Muscle of leg (tissue), 16 donors: ENCODE results near the gene RASGRP2. TPM values are rescaled to one million over a fixed set of nuclear protein-coding genes. Genes with fewer than 3 reads are reported as not detected.
A peak's percentile ranks its signal among the peaks of the same experiment; 100 is the strongest.

Experiments used
- DNase-seq: peaks from one replicate; pipeline ENCODE4 v3.0.0; 2013
- H3K27ac ChIP-seq: one replicate; pipeline ENCODE4 v1.5.1; 2013; ENCODE audit warnings: mild to moderate bottlenecking, low read length, control low read depth
- H3K27me3 ChIP-seq: one replicate; pipeline ENCODE4 v1.6.1; 2013; ENCODE audit warnings: low read length; ENCODE audit not compliant: control insufficient read depth, insufficient read depth
- H3K36me3 ChIP-seq: one replicate; pipeline ENCODE4 v1.6.1; 2013; ENCODE audit warnings: low read length; ENCODE audit not compliant: control insufficient read depth, insufficient read depth
- H3K4me1 ChIP-seq: one replicate; pipeline ENCODE4 v1.6.1; 2013; ENCODE audit warnings: low read length; ENCODE audit not compliant: control insufficient read depth, insufficient read depth
- H3K4me3 ChIP-seq: one replicate; pipeline ENCODE4 v1.5.1; 2013; ENCODE audit warnings: low read length, control low read depth
- H3K9me3 ChIP-seq: replicated peaks from 2 replicates; pipeline ENCODE4 v1.6.1; 2013; ENCODE audit warnings: low read depth, low read length; ENCODE audit not compliant: control insufficient read depth
- WGBS: methylation state at CpG from one replicate; pipeline ENCODE4 v1.1.5; 2013; ENCODE audit warnings: missing lambda C conversion rate; ENCODE audit not compliant: insufficient coverage; 5-methylcytosine and 5-hydroxymethylcytosine counted together
- long read RNA-seq, 11 donors: transcript quantifications; one replicate each; lab custom pipeline, GENCODE V29; 2026
- polyA plus RNA-seq, 8 donors: library from polyadenylated mRNA; unstranded; fragments of 120-200 nt; gene quantifications; one replicate each; pipeline versions ENCODE4 v1.2.1 to v1.2.3, GENCODE V29; 2013; ENCODE audit warnings: inconsistent platforms in 1 of 8, low replicate concordance in 1 of 8; ENCODE audit not compliant: insufficient read length in 8 of 8, insufficient read depth in 1 of 8
- total RNA-seq: library from RNA; stranded (reverse); fragments of 120-200 nt; gene quantifications from one replicate; pipeline ENCODE4 v1.2.4, GENCODE V29; 2013

RASGRP2 gene
- 19.8 TPM for total RNA-seq
- 10 to 100 TPM; 15.4 to 45.9 (median 35.8) TPM for polyA plus RNA-seq
- long read RNA-seq, donor 1, transcript RASGRP2-204 (5 exons, 642 nt), result major isoform, 5 of 8 reads
- long read RNA-seq, donor 1, partial matches to known transcripts, result 0 of 8 reads
- long read RNA-seq, donor 1, other reads (novel, unspliced or antisense), result 0 of 8 reads
- long read RNA-seq, donor 2, partial matches to known transcripts, result 0 of 1 reads
- long read RNA-seq, donor 2, other reads (novel, unspliced or antisense), result 0 of 1 reads
- long read RNA-seq, donor 3, transcript RASGRP2-210 (4 exons, 2,174 nt), result minor isoform, 7 of 29 reads
- long read RNA-seq, donor 3, transcript RASGRP2-205 (5 exons, 583 nt), result minor isoform, 5 of 29 reads
- long read RNA-seq, donor 3, transcript RASGRP2-204 (5 exons, 642 nt), result major isoform, 10 of 29 reads
- long read RNA-seq, donor 3, transcript RASGRP2-203 (5 exons, 667 nt), result minor isoform, 5 of 29 reads
- long read RNA-seq, donor 3, partial matches to known transcripts, result 0 of 29 reads
- long read RNA-seq, donor 3, other reads (novel, unspliced or antisense), result 0 of 29 reads
- long read RNA-seq, donor 4, transcript RASGRP2-204 (5 exons, 642 nt), result major isoform, 9 of 11 reads
- long read RNA-seq, donor 4, partial matches to known transcripts, result 0 of 11 reads
- long read RNA-seq, donor 4, other reads (novel, unspliced or antisense), result 0 of 11 reads
- long read RNA-seq, donor 5, transcript RASGRP2-205 (5 exons, 583 nt), result major isoform, 6 of 13 reads
- long read RNA-seq, donor 5, partial matches to known transcripts, result 0 of 13 reads
- long read RNA-seq, donor 5, other reads (novel, unspliced or antisense), result 0 of 13 reads
- long read RNA-seq, donor 6, transcript RASGRP2-203 (5 exons, 667 nt), result minor isoform, 5 of 50 reads
- long read RNA-seq, donor 6, transcript RASGRP2-204 (5 exons, 642 nt), result major isoform, 22 of 50 reads
- long read RNA-seq, donor 6, transcript RASGRP2-210 (4 exons, 2,174 nt), result minor isoform, 10 of 50 reads
- long read RNA-seq, donor 6, transcript RASGRP2-205 (5 exons, 583 nt), result minor isoform, 10 of 50 reads
- long read RNA-seq, donor 6, partial matches to known transcripts, result 0 of 50 reads
- long read RNA-seq, donor 6, other reads (novel, unspliced or antisense), result 0 of 50 reads
- long read RNA-seq, donor 7, transcript RASGRP2-204 (5 exons, 642 nt), result major isoform, 6 of 11 reads
- long read RNA-seq, donor 7, partial matches to known transcripts, result 0 of 11 reads
- long read RNA-seq, donor 7, other reads (novel, unspliced or antisense), result 0 of 11 reads
- long read RNA-seq, donor 8, transcript RASGRP2-204 (5 exons, 642 nt), result major isoform, 7 of 20 reads
- long read RNA-seq, donor 8, partial matches to known transcripts, result 5 of 20 reads
- long read RNA-seq, donor 8, other reads (novel, unspliced or antisense), result 0 of 20 reads
- long read RNA-seq, donor 9, transcript RASGRP2-205 (5 exons, 583 nt), result major isoform, 6 of 12 reads
- long read RNA-seq, donor 9, partial matches to known transcripts, result 0 of 12 reads
- long read RNA-seq, donor 9, other reads (novel, unspliced or antisense), result 0 of 12 reads
- long read RNA-seq, donor 10, transcript RASGRP2-204 (5 exons, 642 nt), result major isoform, 12 of 23 reads
- long read RNA-seq, donor 10, partial matches to known transcripts, result 0 of 23 reads
- long read RNA-seq, donor 10, other reads (novel, unspliced or antisense), result 0 of 23 reads
- long read RNA-seq, donor 11, transcript RASGRP2-205 (5 exons, 583 nt), result major isoform, 5 of 14 reads
- long read RNA-seq, donor 11, partial matches to known transcripts, result 0 of 14 reads
- long read RNA-seq, donor 11, other reads (novel, unspliced or antisense), result 0 of 14 reads

DNA sequence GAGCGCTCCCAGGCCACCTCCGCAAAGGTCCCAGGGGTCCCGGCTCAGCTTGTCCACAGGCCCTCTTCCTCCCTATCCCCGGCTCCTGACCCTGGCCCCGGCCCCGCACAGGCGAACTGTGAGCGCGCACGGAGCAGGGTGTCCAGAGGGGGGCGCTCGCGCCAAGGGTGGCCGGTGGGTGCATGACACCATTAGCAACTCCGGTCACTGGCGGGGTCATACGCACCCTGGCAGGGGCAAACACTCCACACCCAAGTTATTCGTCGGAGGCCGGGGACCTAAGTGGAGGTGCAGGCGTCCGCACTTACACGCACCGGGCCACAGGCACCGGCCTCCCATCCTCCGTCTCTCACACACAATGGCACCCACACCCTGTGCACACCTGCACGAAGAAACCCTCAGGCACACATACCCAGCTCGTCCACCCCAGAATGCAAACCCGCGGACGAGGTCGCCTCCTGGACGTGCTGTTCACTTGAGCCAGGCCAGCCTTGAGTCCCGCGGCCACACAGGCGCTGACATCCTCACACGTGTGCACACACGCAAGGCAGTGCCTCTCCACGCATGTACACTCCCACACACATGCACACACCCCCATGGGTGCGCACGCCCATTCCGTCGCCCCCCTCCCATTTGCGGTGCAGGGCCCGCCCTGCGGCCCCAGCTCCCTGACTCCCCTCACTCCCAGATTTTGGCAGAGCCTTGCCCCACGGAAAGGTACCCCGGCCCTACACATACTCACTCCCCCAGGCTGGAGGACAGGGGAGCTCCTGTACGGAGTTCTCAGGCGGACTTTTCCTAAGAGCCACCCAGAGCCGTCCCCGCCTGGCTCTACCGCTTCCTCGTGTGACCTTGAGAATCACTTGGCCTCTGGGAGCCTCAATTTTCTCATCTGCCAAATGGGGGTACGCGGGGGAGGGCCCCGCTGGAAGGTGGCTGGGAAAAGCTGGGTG, at the start of gene RASGRP2:
Gene RASGRP2 (minus strand): TSS at position 552 of the 953 bp plus-strand sequence. CDS start 1,276 bp downstream, outside the sequence.
- peaks cover 59% of the 10 kb centered on the region for H3K27me3 ChIP-seq
- H3K27ac ChIP-seq, result peak within 1 kb of the TSS; percentile 65
- H3K4me3 ChIP-seq, result peak within 1 kb of the TSS; percentile 49
- DNase-seq, result peak; percentile 62
- peaks cover 48% of the 10 kb centered on the region for H3K4me1 ChIP-seq
- no peaks in the 10 kb centered on the region for H3K9me3 ChIP-seq
- no peaks in the 10 kb centered on the region for H3K36me3 ChIP-seq
- 1% methylated on average over 51 of the region's 57 CpGs for WGBS

DNA sequence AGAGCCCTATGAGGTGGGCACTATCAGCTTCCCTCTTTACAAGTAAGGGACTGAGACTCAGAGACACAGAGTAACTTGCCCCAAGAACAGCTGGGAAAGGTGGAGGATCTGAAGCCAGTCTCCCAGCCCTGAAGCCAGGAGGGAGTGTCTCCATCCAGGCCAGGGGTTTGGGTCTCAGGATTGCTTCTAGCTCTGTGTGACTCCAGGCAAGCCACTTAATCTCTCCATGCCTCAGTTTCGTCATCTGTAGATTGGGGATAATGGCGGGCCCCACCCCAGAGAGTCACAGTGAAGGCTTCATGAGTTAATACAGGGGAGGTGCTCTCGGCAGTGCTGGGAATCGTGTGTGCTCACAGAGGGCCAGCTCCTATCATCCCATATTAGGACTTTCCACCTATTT, 48.5 kb upstream of the RASGRP2 start:
- H3K36me3 ChIP-seq, result peaks cover 29% of the 10 kb centered on the region
- no peak overlapping the region for H3K4me3 ChIP-seq
- DNase-seq, result no peak
- 100% methylated on average over 2 of the region's 4 CpGs for WGBS
- no peaks in the 10 kb centered on the region for H3K9me3 ChIP-seq
- peak overlapping the region; percentile 7 for H3K27ac ChIP-seq
- no peaks in the 10 kb centered on the region for H3K27me3 ChIP-seq
- H3K4me1 ChIP-seq, result peaks cover 17% of the 10 kb centered on the region

DNA sequence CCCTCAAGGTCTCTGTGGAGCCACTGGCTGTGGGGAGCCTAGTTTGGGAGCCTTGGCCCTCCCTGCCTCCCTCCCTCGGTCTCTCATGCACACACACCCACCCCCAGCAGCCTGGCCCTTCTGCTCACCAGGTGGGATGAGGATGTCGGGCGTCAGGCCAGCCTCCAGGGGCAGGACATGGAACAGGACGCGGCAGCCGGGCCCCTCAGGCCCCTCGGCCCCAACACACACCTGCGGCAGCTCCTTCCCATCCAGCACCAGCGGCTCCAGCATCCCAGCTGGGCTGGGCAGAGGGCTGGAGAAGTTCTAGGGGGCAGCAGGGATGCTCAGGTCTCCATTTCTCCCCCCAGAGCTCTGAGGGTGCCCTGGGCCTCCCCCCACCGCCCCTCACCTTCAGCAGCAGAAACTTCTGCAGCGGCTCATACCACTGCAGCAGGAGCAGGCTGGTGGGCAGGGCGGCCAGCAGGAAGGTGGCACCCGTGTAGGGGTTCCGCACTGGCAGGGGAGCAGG, 47.9 kb upstream of the RASGRP2 start:
- H3K27me3 ChIP-seq, result no peaks in the 10 kb centered on the region
- no peak overlapping the region for H3K27ac ChIP-seq
- no peak overlapping the region for H3K4me3 ChIP-seq
- peaks cover 23% of the 10 kb centered on the region for H3K36me3 ChIP-seq
- peaks cover 18% of the 10 kb centered on the region for H3K4me1 ChIP-seq
- DNase-seq, result no peak
- no peaks in the 10 kb centered on the region for H3K9me3 ChIP-seq
- WGBS, result 77% methylated on average over 7 of the region's 14 CpGs

DNA sequence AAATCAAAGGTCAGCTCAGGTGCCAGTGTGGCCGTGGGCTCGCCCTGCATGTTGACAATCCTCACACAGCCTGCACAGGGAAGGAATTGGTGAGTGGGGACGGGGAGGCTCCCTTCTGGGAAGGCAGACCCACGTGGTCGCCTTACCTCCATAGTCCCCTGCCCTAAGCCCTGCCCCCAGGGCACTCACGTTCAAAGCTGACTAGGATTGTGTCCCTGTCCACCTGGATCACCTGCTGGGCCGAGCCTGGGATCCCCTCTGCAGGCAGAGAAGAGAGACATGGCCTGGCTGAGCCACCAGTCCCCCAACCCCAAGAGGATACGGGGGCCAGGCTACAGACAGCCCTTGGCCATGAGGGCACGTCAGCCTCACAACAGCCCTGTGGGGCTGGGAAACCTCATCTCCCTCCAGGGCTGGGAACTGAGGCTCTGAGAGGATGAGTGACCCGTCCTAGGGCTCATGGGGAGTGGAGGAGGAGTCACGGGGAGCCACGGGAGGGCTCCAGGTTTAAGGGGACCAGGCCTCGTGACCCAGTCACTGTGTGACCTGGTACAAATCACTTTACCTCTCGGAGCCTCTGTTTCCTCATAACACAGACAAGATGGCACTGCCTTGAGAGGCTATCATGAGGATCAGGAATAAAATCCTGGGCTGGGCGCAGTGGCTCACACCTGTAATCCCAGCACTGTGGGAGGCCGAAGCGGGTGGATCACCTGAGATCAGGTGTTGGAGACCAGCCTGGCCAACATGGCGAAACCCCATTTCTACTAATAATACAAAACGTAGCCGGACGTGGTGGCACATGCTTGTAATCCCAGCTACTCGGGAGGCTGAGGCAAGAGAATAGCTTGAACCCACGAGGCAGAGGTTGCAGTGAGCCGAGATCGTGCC, 46.5 kb upstream of the RASGRP2 start:
- no peak for DNase-seq

DNA sequence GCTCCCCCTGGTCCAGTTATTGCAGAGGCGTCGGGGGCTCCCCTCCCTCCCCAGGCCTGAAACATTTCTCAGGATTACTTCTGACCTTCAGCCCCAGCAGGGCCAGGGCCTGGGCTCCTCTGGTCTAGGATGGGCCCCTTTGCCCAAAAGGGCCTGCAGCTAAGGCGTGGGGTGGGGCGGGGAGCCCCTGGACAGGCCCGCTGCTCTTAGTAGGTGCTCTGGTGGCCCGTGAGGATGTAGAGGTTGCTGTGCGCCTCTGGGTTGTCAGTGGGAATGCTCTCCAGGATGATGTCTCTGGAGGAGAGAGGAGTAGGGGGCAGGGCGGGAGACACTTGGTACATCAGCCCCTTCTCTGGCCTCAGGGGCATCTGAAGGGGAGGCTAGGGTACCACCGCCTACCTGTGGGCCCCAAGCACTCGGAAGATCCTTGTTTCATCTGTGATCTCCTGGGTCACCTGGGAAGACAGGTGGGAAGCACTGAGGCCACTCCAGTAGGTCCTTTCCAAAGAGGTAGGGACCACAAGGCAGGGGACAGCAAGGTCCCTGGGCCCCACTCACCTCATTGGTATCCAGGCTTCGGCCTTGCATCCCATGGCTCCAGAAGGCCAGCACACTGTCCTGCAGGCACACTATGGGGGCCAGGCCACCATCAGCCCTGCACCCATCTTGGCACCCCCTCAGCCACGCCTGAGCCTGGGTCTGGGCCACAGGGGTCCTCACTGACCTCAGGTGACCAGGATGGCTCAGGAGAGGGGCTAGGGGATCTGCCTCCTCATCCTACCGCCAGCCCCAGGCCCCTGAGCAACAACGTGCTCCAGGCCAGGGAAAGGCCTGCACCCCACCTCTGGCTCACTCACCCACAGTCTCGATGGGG, 45.6 kb upstream of the RASGRP2 start:
- no peak for DNase-seq

More for the DNA sequence above, 46.5 kb upstream of the RASGRP2 start:
- Histone ChIP-seq H3K27me3 (no peaks in the 10 kb centered on the region), H3K27ac (no peak overlapping the region), H3K4me3 (no peak overlapping the region), H3K9me3 (no peaks in the 10 kb centered on the region), H3K36me3 (peaks cover 19% of the 10 kb centered on the region), H3K4me1 (peaks cover 18% of the 10 kb centered on the region)
- WGBS, result 81% methylated on average over 15 of the region's 25 CpGs

DNA sequence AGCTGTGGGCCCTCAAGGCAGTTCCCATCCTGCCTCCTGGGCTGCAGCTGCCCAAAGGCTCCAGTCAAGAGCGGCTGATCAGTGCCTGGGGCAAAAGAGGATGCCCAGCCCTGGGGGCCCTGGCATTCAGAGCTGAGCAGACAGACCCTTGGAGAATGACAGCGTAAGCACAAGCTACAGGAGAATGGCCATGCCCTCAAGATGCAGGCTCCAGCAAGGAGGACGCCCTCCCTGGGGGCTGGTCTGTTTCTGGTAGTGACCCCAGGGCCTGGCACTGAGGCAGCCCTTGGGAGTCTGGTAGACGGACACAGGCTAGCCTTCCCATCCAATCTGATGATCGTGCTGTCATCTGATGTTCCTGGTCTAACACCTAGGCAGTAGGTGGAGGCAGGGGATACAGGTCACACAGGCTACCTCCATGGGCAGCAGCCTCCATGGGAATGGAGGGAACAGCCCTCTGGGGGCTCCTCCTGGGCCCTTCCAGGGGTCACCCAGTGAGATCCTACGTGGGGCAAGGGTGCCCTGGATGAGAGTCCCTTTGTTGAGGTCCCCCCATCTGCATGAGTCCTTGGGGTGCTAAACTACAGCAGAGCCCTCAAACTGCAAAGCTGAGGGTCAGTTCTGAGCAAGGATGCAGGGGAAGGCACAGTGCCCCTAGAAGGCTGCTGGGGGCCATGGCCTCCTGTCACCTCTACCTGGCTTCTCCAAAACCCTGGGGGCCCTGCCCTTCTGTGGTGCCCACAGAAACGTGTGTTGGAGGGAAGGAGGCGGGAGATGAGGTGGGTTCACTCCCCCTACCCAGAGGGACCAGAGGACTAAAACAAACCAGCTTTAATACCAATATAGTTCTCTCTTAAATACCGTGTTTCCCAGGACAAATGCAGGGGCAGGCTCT, 44.6 kb upstream of the RASGRP2 start:
- Histone ChIP-seq H3K4me1 (peaks cover 12% of the 10 kb centered on the region), H3K36me3 (peaks cover 19% of the 10 kb centered on the region), H3K27me3 (no peaks in the 10 kb centered on the region), H3K4me3 (no peak overlapping the region), H3K27ac (no peak overlapping the region), H3K9me3 (no peaks in the 10 kb centered on the region)
- DNase-seq, result no peak
- 79% methylated on average over 6 of the region's 9 CpGs for WGBS

More for the DNA sequence above, 45.6 kb upstream of the RASGRP2 start:
- Histone ChIP-seq H3K27me3 (no peaks in the 10 kb centered on the region), H3K4me1 (peaks cover 18% of the 10 kb centered on the region), H3K27ac (no peak overlapping the region), H3K36me3 (peaks cover 19% of the 10 kb centered on the region), H3K4me3 (no peak overlapping the region), H3K9me3 (no peaks in the 10 kb centered on the region)
- WGBS, result 92% methylated on average over 10 of the region's 15 CpGs
